ENCODE measurements around the gene DOC2B. TPM values are rescaled to one million over a fixed set of nuclear protein-coding genes. Genes with fewer than 3 reads are reported as not detected.
A peak's percentile ranks its signal among the peaks of the same experiment; 100 is the strongest.

DOC2B gene
- polyA plus RNA-seq, 1 of the 3 experiments (the other 2 are of a cell fraction): 0.16 TPM

DNA sequence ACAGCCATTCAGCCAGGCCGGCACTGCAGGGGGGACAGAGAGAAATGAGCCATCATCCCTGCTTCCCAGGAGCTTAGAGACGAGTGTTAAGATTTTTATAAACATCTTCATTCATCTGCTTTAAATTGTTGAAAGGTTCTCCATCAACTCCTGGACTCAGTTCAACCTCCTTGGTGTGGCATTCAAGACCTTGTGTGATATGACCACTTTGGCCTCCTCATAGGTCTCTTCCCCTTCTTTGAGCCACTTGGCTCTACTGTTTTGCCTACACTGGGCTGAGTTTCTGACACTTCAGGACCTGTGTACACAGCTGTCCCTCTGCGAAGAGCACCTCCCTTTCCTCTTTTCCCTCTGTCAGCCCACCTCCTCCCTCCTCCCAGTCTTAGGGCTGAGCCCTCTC, 4.3 kb downstream of the DOC2B start:
- Histone ChIP-seq H3K27me3 (ENCODE audit: insufficient read depth) (peaks cover 37% of the 10 kb centered on the region), H3K36me3 (replicated peaks in 1 of 2; ENCODE audit: control insufficient read depth in 1 of 2, insufficient read depth in 2 of 2, low read length in 1 of 2) (no peaks in the 10 kb centered on the region), H3K9me3 (no peaks in the 10 kb centered on the region), H4K20me1 (ENCODE audit: insufficient read depth) (no peaks in the 10 kb centered on the region), H3K4me2 (no peak overlapping the region), H3K9ac (no peak overlapping the region), H3K79me2 (ENCODE audit: insufficient read depth) (no peaks in the 10 kb centered on the region), H3K4me1 (ENCODE audit: control insufficient read depth in 1 of 2, insufficient read depth in 2 of 2, low read depth in 1 of 2, low read length in 1 of 2) (peaks cover 0 to 56% of the 10 kb centered on the region in 2 experiments; a peak in 2 of 4 replicates), H3K4me3 (ENCODE audit: low read depth in 2 of 2, low read length in 1 of 2) (no peak overlapping the region), H2AFZ (ENCODE audit: low read depth) (no peak overlapping the region), H3K27ac (ENCODE audit: low read depth in 2 of 2, low read length in 1 of 2) (no peak overlapping the region; a peak in 1 of 4 replicates), H3K9me2 (no peaks in the 10 kb centered on the region), H3F3A (replicated peaks; ENCODE audit: insufficient read depth) (no peaks in the 10 kb centered on the region)
- 50% methylated on average over 3 of the region's 3 CpGs for WGBS (ENCODE audit: low lambda C conversion rate)
- DNase-seq: no peak
- TF ChIP-seq RFX5 (IDR thresholded peaks at IDR 0.05; ENCODE audit: low read length): no peak
- TF ChIP-seq TCF12 (IDR thresholded peaks at IDR 0.05): no peak
- ChIA-PET CTCF (interaction anchor here (5.1 to 6.5 kb wide), 2 partner anchors 12 to 132 kb away, joined by 38 to 44 read pairs; no protein-coding TSS in a partner anchor), POLR2A (no interaction called here)

DNA sequence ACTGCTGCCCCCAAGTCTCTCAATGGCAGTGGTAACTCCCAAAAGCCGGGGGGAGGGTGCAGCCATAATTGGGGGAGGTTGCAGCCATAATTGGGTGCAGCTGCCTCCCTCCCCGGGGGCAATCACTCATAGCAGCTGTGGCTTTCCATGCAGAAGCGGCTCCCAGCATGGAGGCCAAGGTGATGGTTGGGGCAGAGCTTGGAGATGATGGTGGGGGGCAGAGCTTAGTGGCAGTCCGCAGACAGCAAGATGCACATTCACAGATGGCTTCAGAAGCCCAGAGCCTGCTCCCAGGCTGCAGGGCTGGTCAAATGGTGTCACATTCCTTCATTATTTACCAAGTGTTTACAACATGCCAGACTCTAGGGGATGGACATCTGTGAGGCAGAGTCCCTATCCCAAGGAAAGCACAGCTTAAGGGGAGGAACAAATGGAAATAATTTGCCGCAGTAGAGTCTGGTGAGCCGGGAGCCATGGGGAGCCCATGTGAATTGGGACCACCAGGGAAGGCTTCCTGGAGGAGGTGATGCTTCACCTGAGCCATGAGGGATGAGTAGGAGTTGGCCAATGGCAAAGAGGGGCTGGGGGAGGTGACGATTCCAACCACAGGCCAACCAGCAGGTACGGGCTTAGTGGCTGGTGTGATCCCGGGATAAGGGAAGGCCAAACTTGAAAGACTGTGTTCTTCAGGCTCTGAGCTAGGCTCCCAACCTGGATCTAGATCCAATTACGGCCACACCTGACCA, 8.1 kb downstream of the DOC2B start:
- Histone ChIP-seq H3K79me2 (ENCODE audit: insufficient read depth) (no peaks in the 10 kb centered on the region), H3K4me1 (ENCODE audit: control insufficient read depth in 1 of 2, insufficient read depth in 2 of 2, low read depth in 1 of 2, low read length in 1 of 2) (peaks cover 0 to 37% of the 10 kb centered on the region in 2 experiments; a peak in 2 of 4 replicates), H4K20me1 (ENCODE audit: insufficient read depth) (no peaks in the 10 kb centered on the region), H3K4me3 (ENCODE audit: low read depth in 2 of 2, low read length in 1 of 2) (no peak overlapping the region), H2AFZ (ENCODE audit: low read depth) (no peak overlapping the region), H3K9me2 (no peaks in the 10 kb centered on the region), H3F3A (replicated peaks; ENCODE audit: insufficient read depth) (no peaks in the 10 kb centered on the region), H3K27ac (ENCODE audit: low read depth in 2 of 2, low read length in 1 of 2) (no peak overlapping the region; a peak in 1 of 4 replicates), H3K4me2 (no peak overlapping the region), H3K9me3 (no peaks in the 10 kb centered on the region), H3K9ac (no peak overlapping the region), H3K27me3 (ENCODE audit: insufficient read depth) (peaks cover 13% of the 10 kb centered on the region), H3K36me3 (replicated peaks in 1 of 2; ENCODE audit: control insufficient read depth in 1 of 2, insufficient read depth in 2 of 2, low read length in 1 of 2) (no peaks in the 10 kb centered on the region)
- POLR2A ChIA-PET: interaction anchor here (0.6 to 0.7 kb wide), 2 partner anchors 11 to 20 kb away, joined by 3 read pairs; no protein-coding TSS in a partner anchor
- CTCF ChIA-PET: interaction anchor here (1.2 to 5.1 kb wide), 5 partner anchors 9 to 239 kb away, joined by 3 to 44 read pairs (median 3); no protein-coding TSS in a partner anchor
- peak; percentile 60 for DNase-seq
- 36% methylated on average over 9 of the region's 10 CpGs for WGBS (ENCODE audit: low lambda C conversion rate)
- no peak for TF ChIP-seq EP300 (IDR thresholded peaks at IDR 0.05; ENCODE audit: borderline replicate concordance in 1 of 2, low read depth in 1 of 2, low read length in 1 of 2)

GRCh38 chr17:172401-172800, 9.0 kb downstream of the DOC2B start:
- WGBS (ENCODE audit: low lambda C conversion rate): 71% methylated on average over 7 of the region's 11 CpGs
- ChIA-PET CTCF (interaction anchor here (1.7 to 5.1 kb wide), 2 partner anchors 8 to 213 kb away, joined by 3 to 44 read pairs; no protein-coding TSS in a partner anchor), POLR2A (no interaction called here)
- H3K9ac ChIP-seq: no peak overlapping the region
- no peaks in the 10 kb centered on the region for H3K79me2 ChIP-seq (ENCODE audit: insufficient read depth)
- peaks cover 0 to 27% of the 10 kb centered on the region in 2 experiments; a peak in 1 of 4 replicates for H3K4me1 ChIP-seq (ENCODE audit: control insufficient read depth in 1 of 2, insufficient read depth in 2 of 2, low read depth in 1 of 2, low read length in 1 of 2)
- DNase-seq: no peak
- H3F3A ChIP-seq (replicated peaks; ENCODE audit: insufficient read depth): no peaks in the 10 kb centered on the region
- H3K9me2 ChIP-seq: no peaks in the 10 kb centered on the region
- H3K27me3 ChIP-seq (ENCODE audit: insufficient read depth): peaks cover 7% of the 10 kb centered on the region
- no peak overlapping the region for H2AFZ ChIP-seq (ENCODE audit: low read depth)
- no peaks in the 10 kb centered on the region for H3K9me3 ChIP-seq
- H3K27ac ChIP-seq (ENCODE audit: low read depth in 2 of 2, low read length in 1 of 2): no peak overlapping the region; a peak in 1 of 4 replicates
- H4K20me1 ChIP-seq (ENCODE audit: insufficient read depth): no peaks in the 10 kb centered on the region
- H3K36me3 ChIP-seq (replicated peaks in 1 of 2; ENCODE audit: control insufficient read depth in 1 of 2, insufficient read depth in 2 of 2, low read length in 1 of 2): no peaks in the 10 kb centered on the region
- no peak overlapping the region for H3K4me3 ChIP-seq (ENCODE audit: low read depth in 2 of 2, low read length in 1 of 2)
- H3K4me2 ChIP-seq: no peak overlapping the region
- TF ChIP-seq POLR2AphosphoS5 (IDR thresholded peaks at IDR 0.05; ENCODE audit: low read depth, low read length) (no peak), TCF12 (IDR thresholded peaks at IDR 0.05) (no peak), GABPA (IDR thresholded peaks at IDR 0.05; ENCODE audit: low read depth) (no peak), RFX5 (IDR thresholded peaks at IDR 0.05; ENCODE audit: low read length) (no peak), JUND (IDR thresholded peaks at IDR 0.05) (no peak), CHD2 (IDR thresholded peaks at IDR 0.05; ENCODE audit: low read length, partially characterized antibody) (no peak), MAX (IDR thresholded peaks at IDR 0.05; ENCODE audit: low read depth) (no peak), EZH2phosphoT487 (IDR thresholded peaks at IDR 0.05; ENCODE audit: borderline replicate concordance, low read depth) (no peak), GATA2 (CRISPR knock-in tag; IDR thresholded peaks at IDR 0.05) (no peak), FOXJ3 (CRISPR knock-in tag; IDR thresholded peaks at IDR 0.05) (no peak), RAD21 (IDR thresholded peaks at IDR 0.05; ENCODE audit: low read length) (no peak), FOXM1 (IDR thresholded peaks at IDR 0.05; ENCODE audit: low read depth) (no peak), RXRA (IDR thresholded peaks at IDR 0.05; ENCODE audit: borderline replicate concordance, low read depth) (no peak), ELF1 (IDR thresholded peaks at IDR 0.05) (no peak)
- TF ChIP-seq, protein P1, sequence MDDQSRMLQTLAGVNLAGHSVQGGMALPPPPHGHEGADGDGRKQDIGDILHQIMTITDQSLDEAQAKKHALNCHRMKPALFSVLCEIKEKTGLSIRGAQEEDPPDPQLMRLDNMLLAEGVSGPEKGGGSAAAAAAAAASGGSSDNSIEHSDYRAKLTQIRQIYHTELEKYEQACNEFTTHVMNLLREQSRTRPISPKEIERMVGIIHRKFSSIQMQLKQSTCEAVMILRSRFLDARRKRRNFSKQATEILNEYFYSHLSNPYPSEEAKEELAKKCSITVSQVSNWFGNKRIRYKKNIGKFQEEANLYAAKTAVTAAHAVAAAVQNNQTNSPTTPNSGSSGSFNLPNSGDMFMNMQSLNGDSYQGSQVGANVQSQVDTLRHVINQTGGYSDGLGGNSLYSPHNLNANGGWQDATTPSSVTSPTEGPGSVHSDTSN (IDR thresholded peaks at IDR 0.05): no peak
- TF ChIP-seq, protein P2, sequence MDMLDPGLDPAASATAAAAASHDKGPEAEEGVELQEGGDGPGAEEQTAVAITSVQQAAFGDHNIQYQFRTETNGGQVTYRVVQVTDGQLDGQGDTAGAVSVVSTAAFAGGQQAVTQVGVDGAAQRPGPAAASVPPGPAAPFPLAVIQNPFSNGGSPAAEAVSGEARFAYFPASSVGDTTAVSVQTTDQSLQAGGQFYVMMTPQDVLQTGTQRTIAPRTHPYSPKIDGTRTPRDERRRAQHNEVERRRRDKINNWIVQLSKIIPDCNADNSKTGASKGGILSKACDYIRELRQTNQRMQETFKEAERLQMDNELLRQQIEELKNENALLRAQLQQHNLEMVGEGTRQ (IDR thresholded peaks at IDR 0.05; ENCODE audit: borderline replicate concordance, low read depth, low read length): no peak
- TF ChIP-seq, protein P3, sequence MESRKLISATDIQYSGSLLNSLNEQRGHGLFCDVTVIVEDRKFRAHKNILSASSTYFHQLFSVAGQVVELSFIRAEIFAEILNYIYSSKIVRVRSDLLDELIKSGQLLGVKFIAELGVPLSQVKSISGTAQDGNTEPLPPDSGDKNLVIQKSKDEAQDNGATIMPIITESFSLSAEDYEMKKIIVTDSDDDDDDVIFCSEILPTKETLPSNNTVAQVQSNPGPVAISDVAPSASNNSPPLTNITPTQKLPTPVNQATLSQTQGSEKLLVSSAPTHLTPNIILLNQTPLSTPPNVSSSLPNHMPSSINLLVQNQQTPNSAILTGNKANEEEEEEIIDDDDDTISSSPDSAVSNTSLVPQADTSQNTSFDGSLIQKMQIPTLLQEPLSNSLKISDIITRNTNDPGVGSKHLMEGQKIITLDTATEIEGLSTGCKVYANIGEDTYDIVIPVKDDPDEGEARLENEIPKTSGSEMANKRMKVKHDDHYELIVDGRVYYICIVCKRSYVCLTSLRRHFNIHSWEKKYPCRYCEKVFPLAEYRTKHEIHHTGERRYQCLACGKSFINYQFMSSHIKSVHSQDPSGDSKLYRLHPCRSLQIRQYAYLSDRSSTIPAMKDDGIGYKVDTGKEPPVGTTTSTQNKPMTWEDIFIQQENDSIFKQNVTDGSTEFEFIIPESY (IDR thresholded peaks at IDR 0.05; ENCODE audit: borderline replicate concordance, low read depth): no peak
